Psoas muscle (tissue), 8 donors: ENCODE results near the gene PHOSPHO2. TPM values are rescaled to one million over a fixed set of nuclear protein-coding genes. Genes with fewer than 3 reads are reported as not detected.

Experiments used
- ATAC-seq, 4 donors: fragments of 200-7000 bp; cut with Tn5 transposase; one replicate each; pipeline ENCODE4 v1.9.1; 2020; ENCODE audit warnings: moderate library complexity in 3 of 4, mild to moderate bottlenecking in 2 of 4
- DNase-seq, 2 donors: peaks; one replicate each; pipeline ENCODE4 v3.0.0-alpha.2; 2020
- H3K27ac ChIP-seq: fragments of 200-600 bp; one replicate; pipeline ENCODE4 v1.8.0; 2022
- H3K27me3 ChIP-seq, 3 donors: fragments of 200-600 bp in 1 of 3; one replicate each; pipeline versions ENCODE4 v1.6.1 to v1.8.0; 2013 to 2022; ENCODE audit warnings: low read length in 2 of 3, mild to moderate bottlenecking in 2 of 3, moderate library complexity in 1 of 3; ENCODE audit not compliant: insufficient read depth in 3 of 3
- H3K36me3 ChIP-seq, 2 donors: fragments of 200-600 bp in 1 of 2; one replicate each; pipeline versions ENCODE4 v1.6.1 to v1.8.0; 2013 to 2022; ENCODE audit warnings: low read depth in 1 of 2, mild to moderate bottlenecking in 1 of 2, moderate library complexity in 1 of 2; ENCODE audit not compliant: insufficient read depth in 1 of 2
- H3K4me1 ChIP-seq: fragments of 200-600 bp; one replicate; pipeline ENCODE4 v1.8.0; 2022
- H3K4me3 ChIP-seq: fragments of 200-600 bp; one replicate; pipeline ENCODE4 v1.8.0; 2022; ENCODE audit warnings: mild to moderate bottlenecking
- H3K9me3 ChIP-seq: fragments of 200-600 bp; one replicate; pipeline ENCODE4 v1.8.0; 2022
- WGBS, 3 donors: extraction: QIAGEN DNeasy Blood & Tissue Kit; methylation state at CpG; one replicate each; pipeline versions ENCODE4 v1.1.6 to v1.1.7; 2013; 5-methylcytosine and 5-hydroxymethylcytosine counted together
- intact Hi-C, 2 donors: fragments of 100-400 bp; cut with DNase I; formaldehyde crosslinking; loops; one replicate each; pipeline versions ENCODE4 v1.11.0 to v1.14.2; 2022
- polyA plus RNA-seq, 3 donors: library from polyadenylated mRNA; stranded (reverse); fragments of 200-250 nt; gene quantifications; one replicate each; pipeline ENCODE4 v1.2.3, GENCODE V29; 2013
- total RNA-seq, 4 donors: library from RNA; stranded (reverse); fragmentation: NEBNext Ultra II Directional in 2 of 4; extraction: Animal tissue kit (Norgen Biotek cat#: 25700) in 2 of 4; gene quantifications; one replicate each; pipeline versions ENCODE4 v1.2.1 to v1.2.4, GENCODE V29; 2021 to 2023
- TF ChIP-seq, protein P1 (sequence below): fragments of 200-600 bp; IDR thresholded peaks from one replicate; pipeline ENCODE4 v1.8.0; 2022; ENCODE audit warnings: antibody characterized with exemption
- donor health status: healthy with polysubstance abuse.
- donor health status: DM: no; HTN: no; CAD: no; lungs with moderate emphysema.
- donor health status: Bipolar disorder and iron deficiency.
- donor health status: healthy.
- donor health status: DM: yes; HTN: yes; CAD: no.
- donor health status: DM: no; HTN: no; CAD: no.
- donor health status: DM: no; HTN: no; CAD: no.
- donor health status: DM: yes; HTN: yes; CAD: no.

Gene PHOSPHO2
- total and polyA plus RNA-seq, 7 donors: 0.86 to 7.5 (median 1.6) TPM

DNA sequence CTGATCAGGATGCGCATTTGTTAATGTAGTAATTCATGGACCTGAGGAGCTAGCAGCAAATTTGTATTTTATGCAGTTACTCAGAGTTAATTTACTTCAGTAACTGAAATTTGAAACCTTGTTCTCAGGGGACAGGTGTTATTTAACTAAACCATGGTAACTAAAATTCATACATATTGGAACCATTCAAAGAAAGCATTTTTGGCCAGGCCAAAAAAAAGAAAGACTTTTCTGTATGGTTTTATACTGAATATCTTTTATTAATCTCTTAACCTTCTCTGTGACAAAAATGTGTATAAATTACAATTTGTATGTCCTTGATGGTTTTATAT lies 35.0 kb downstream of the PHOSPHO2 start:
- DNase-seq (no peak), ATAC-seq (no peak)
- no peaks in the 10 kb centered on the region for H3K27me3 ChIP-seq
- intact Hi-C loops: no loop called here
- 92 to 100% (median 98%) methylated on average over 1 of the region's 1 CpG for WGBS, 3 donors
- no peak overlapping the region for H3K4me3 ChIP-seq
- no peaks in the 10 kb centered on the region for H3K9me3 ChIP-seq
- H3K36me3 ChIP-seq: no peaks in the 10 kb centered on the region
- TF ChIP-seq, protein P1, sequence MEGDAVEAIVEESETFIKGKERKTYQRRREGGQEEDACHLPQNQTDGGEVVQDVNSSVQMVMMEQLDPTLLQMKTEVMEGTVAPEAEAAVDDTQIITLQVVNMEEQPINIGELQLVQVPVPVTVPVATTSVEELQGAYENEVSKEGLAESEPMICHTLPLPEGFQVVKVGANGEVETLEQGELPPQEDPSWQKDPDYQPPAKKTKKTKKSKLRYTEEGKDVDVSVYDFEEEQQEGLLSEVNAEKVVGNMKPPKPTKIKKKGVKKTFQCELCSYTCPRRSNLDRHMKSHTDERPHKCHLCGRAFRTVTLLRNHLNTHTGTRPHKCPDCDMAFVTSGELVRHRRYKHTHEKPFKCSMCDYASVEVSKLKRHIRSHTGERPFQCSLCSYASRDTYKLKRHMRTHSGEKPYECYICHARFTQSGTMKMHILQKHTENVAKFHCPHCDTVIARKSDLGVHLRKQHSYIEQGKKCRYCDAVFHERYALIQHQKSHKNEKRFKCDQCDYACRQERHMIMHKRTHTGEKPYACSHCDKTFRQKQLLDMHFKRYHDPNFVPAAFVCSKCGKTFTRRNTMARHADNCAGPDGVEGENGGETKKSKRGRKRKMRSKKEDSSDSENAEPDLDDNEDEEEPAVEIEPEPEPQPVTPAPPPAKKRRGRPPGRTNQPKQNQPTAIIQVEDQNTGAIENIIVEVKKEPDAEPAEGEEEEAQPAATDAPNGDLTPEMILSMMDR: no peak
- H3K4me1 ChIP-seq: no peaks in the 10 kb centered on the region
- H3K27ac ChIP-seq: no peak overlapping the region

DNA sequence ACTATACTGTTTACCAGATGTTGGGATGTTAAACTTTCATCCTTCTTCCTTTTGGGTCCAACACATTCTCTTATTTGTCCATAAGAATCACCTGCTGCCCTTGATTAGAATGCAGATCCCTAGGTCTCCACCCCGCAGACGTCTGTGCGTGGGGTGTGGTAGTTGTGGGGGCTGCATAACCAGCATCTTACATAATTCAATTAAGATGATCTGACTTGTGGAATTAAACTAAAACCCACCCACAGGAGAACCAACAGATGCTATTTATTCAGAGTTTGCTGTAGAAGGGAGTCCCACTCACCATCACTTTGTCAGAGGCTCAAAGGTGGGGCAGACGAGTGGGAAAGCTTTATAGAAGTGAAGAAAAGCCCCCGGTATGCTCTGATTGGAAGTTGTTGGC lies 37.8 kb downstream of the PHOSPHO2 start:
- H3K27me3 ChIP-seq: no peaks in the 10 kb centered on the region
- H3K36me3 ChIP-seq: no peaks in the 10 kb centered on the region
- no peak overlapping the region for H3K27ac ChIP-seq
- ATAC-seq: no peak
- 39 to 55% (median 42%) methylated on average over 5 of the region's 5 CpGs for WGBS, 3 donors
- no peak overlapping the region for H3K4me3 ChIP-seq
- TF ChIP-seq, protein P1: no peak
- DNase-seq: no peak
- no peaks in the 10 kb centered on the region for H3K9me3 ChIP-seq
- intact Hi-C loops: loop anchor here in 1 of 2 donors (5.0 kb wide), 1 partner anchor 40 kb away; the partner anchor contains the start of genes CFAP210 and PHOSPHO2
- peaks cover 5% of the 10 kb centered on the region for H3K4me1 ChIP-seq

DNA sequence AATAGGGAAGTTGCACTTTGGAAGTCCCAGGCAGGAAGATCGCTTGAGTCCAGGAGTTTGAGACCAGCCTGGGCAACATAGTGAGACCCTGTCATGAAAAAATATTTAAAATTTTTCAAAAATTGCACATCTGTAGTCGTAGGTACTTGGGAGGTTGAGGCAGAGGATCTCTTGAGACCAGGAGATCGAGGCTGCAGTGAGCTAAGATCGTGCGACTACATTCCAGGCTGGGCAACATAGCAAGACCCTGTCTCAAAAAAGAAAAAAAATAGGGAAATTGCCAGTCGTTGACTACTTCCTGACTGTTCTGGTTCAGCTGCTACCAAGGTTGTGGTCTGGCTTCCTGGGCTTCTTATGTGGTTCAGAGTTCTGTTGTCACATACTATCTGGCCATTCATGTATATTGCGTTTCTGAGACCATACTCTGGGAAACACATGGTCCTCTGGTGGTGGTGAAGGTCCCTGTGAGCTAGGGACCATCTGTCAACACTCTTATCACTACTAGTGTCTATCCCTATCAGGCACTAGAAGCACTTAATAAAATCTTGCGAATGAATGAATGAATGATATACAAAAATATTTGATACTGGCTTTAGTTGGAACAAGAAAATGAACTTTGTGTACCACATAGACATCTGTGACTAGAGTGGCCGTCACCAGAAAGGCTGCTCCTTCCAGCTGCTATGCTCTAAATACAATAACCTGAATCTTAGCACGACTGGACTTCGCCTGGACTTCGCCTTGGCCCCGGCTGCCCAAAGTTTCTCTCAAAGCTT lies 38.5 kb downstream of the PHOSPHO2 start:
- peaks cover 9% of the 10 kb centered on the region for H3K4me1 ChIP-seq
- DNase-seq (no peak), ATAC-seq (peak; percentile 13 to 44 (median 29))
- intact Hi-C loops: loop anchor here in 1 of 2 donors (5.0 kb wide), 1 partner anchor 40 kb away; the partner anchor contains the start of genes CFAP210 and PHOSPHO2
- H3K9me3 ChIP-seq: no peaks in the 10 kb centered on the region
- H3K27me3 ChIP-seq: no peaks in the 10 kb centered on the region
- TF ChIP-seq, protein P1: no peak
- H3K36me3 ChIP-seq: no peaks in the 10 kb centered on the region
- peak overlapping the region; percentile 90 for H3K4me3 ChIP-seq
- peak overlapping the region; percentile 70 for H3K27ac ChIP-seq
- WGBS, 3 donors: 43 to 48% (median 45%) methylated on average over 13 of the region's 13 CpGs

DNA sequence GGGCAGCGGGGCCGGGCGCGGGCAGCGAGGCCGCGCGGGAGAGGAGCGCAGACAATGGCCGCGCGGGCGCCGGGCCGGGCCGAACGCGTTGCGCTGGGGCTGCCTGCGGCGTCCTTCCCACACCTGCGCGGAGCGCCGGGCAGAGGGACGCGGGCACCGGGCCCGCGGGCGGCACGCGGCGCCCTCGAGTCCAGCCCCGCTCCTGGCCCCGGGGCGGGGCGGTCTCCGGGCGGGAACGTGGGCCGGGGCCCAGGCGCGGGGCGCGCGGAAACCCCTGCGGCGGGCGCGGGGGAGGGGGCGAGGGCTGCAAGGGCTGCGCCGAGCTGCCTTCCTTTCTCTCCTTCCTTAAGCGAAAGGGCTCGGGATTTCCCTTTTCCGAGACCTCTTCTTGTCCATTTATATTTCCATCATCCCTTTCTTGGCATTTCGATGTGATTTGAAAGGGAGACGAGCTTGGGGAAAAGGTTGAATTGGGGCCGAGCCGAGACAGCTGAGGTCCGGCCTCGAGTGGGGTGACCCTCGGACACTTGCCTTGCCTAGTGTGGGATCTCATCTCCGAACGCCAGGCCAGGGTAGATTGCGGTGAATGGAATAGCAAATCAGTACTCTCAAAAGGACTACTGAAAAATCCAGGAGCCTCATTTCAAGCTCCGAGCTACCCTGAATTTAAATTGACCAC lies 40.0 kb downstream of the PHOSPHO2 start:
- WGBS, 3 donors: 1 to 2% (median 1%) methylated on average over 41 to 69 of the region's 69 CpGs
- H3K4me3 ChIP-seq: peak overlapping the region; percentile 90
- peak; percentile 58 to 69 (median 66) for ATAC-seq
- no peaks in the 10 kb centered on the region for H3K36me3 ChIP-seq
- H3K27me3 ChIP-seq: no peaks in the 10 kb centered on the region
- peak; percentile 27 to 56 for DNase-seq
- H3K27ac ChIP-seq: peak overlapping the region; percentile 13
- intact Hi-C loops: loop anchor here in 1 of 2 donors (5.0 kb wide), 1 partner anchor 42 kb away; the partner anchor contains the start of genes CFAP210 and PHOSPHO2
- H3K9me3 ChIP-seq: no peaks in the 10 kb centered on the region
- peaks cover 9% of the 10 kb centered on the region for H3K4me1 ChIP-seq
- TF ChIP-seq, protein P1: no peak
